ENCODE results near the gene MRPL58. TPM values are rescaled to one million over a fixed set of nuclear protein-coding genes. Genes with fewer than 3 reads are reported as not detected.

The MRPL58 gene
- total and polyA plus RNA-seq, 4 donors, result 13.0 to 35.5 (median 25.8) TPM

DNA sequence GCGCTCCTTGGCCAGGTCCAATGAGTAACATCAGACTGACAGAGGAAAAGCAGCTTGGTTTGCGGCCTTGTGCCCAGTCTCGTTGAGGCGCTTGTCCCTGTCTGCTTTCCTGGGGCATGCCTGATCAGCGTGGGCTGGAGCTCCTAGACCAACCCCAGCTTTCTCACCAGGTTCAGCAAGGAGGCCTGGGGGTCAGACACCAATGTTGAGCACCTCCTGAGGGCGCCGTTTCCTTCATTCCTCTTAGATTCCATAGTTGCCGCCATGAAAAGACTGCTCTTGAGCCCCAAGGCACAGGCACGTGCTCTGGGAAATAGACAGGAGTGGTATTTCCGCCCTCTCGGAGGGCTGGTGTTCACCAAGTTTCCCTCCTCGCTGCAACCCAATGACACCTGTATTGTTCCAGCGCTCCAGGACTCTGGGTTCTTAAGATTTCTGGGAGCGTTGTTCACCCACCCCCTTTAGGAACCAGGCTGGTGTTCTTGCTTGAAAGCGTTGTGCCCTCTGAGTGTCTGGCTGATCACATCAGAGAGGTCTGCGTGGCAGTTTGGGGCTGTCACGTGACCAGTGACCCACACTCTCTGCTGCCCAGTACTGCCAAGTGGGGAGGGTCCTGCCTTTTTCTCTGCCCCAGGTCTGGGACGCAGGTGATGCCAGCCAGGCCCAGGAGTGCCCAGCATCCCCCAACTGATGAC, 52.5 kb downstream of the MRPL58 start:
- no peak for DNase-seq (ENCODE audit: low read depth in 4 of 6, low spot score in 6 of 6)
- 93% methylated on average over 17 of the region's 18 CpGs for WGBS (ENCODE audit: insufficient coverage)
- Histone ChIP-seq H3K4me3 (ENCODE audit: low read depth, low read length) (no peak overlapping the region), H3K4me1 (ENCODE audit: control insufficient read depth, insufficient read depth, low read length) (no peaks in the 10 kb centered on the region), H3K27me3 (ENCODE audit: control insufficient read depth, insufficient read depth, low read length) (no peaks in the 10 kb centered on the region), H3K27ac (ENCODE audit: low read depth, low read length) (no peak overlapping the region), H3K36me3 (ENCODE audit: control insufficient read depth, insufficient read depth, low read length) (peaks cover 54% of the 10 kb centered on the region), H3K9me3 (ENCODE audit: control insufficient read depth, insufficient read depth, low read length) (no peaks in the 10 kb centered on the region)

- Histone ChIP-seq H3K36me3 (ENCODE audit: control insufficient read depth, insufficient read depth, low read length) (peaks cover 49% of the 10 kb centered on the region), H3K9me3 (ENCODE audit: control insufficient read depth, insufficient read depth, low read length) (no peaks in the 10 kb centered on the region), H3K27me3 (ENCODE audit: control insufficient read depth, insufficient read depth, low read length) (no peaks in the 10 kb centered on the region), H3K27ac (ENCODE audit: low read depth, low read length) (no peak overlapping the region), H3K4me1 (ENCODE audit: control insufficient read depth, insufficient read depth, low read length) (no peaks in the 10 kb centered on the region), H3K4me3 (ENCODE audit: low read depth, low read length) (no peak overlapping the region)
- WGBS (ENCODE audit: insufficient coverage), result 79% methylated on average over 5 of the region's 6 CpGs
- no peak for DNase-seq (ENCODE audit: low read depth in 4 of 6, low spot score in 6 of 6)
Measured at GRCh38 chr17:75065562-75066151, 53.2 kb downstream of the MRPL58 start.

GRCh38 chr17:75067856-75068255, 55.4 kb downstream of the MRPL58 start:
- H3K36me3 ChIP-seq (ENCODE audit: control insufficient read depth, insufficient read depth, low read length), result peaks cover 28% of the 10 kb centered on the region
- H3K4me1 ChIP-seq (ENCODE audit: control insufficient read depth, insufficient read depth, low read length), result no peaks in the 10 kb centered on the region
- no peak overlapping the region for H3K27ac ChIP-seq (ENCODE audit: low read depth, low read length)
- no peak overlapping the region for H3K4me3 ChIP-seq (ENCODE audit: low read depth, low read length)
- no CpG with 5 or more reads among the region's 4 CpGs for WGBS (ENCODE audit: insufficient coverage)
- no peaks in the 10 kb centered on the region for H3K9me3 ChIP-seq (ENCODE audit: control insufficient read depth, insufficient read depth, low read length)
- no peak for DNase-seq (ENCODE audit: low read depth in 4 of 6, low spot score in 6 of 6)
- no peaks in the 10 kb centered on the region for H3K27me3 ChIP-seq (ENCODE audit: control insufficient read depth, insufficient read depth, low read length)

DNA sequence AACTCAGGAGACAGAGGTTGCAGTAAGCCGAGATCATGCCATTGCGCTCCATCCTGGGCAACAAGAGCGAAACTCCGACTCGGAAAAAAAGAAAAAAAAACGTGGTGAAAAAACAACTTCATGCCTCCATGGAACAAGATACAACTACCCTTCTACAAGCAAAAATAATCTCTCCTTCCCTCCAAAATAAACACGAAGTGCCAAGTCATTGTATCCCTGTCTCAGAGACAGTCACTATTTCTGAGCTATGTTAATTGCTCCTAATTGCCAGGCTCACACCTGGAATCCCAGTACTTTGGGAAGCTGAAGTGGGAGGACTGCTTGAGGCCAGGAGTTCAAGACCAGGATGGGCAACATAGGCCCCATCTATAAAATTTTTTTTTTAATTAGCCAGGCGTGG, 56.3 kb downstream of the MRPL58 start:
- H3K4me1 ChIP-seq (ENCODE audit: control insufficient read depth, insufficient read depth, low read length), result peaks cover 4% of the 10 kb centered on the region
- no peak overlapping the region for H3K27ac ChIP-seq (ENCODE audit: low read depth, low read length)
- 93% methylated on average over 2 of the region's 8 CpGs for WGBS (ENCODE audit: insufficient coverage)
- H3K27me3 ChIP-seq (ENCODE audit: control insufficient read depth, insufficient read depth, low read length), result no peaks in the 10 kb centered on the region
- peaks cover 19% of the 10 kb centered on the region for H3K36me3 ChIP-seq (ENCODE audit: control insufficient read depth, insufficient read depth, low read length)
- DNase-seq (ENCODE audit: low read depth in 4 of 6, low spot score in 6 of 6), result no peak
- no peaks in the 10 kb centered on the region for H3K9me3 ChIP-seq (ENCODE audit: control insufficient read depth, insufficient read depth, low read length)
- no peak overlapping the region for H3K4me3 ChIP-seq (ENCODE audit: low read depth, low read length)

- Histone ChIP-seq H3K4me1 (ENCODE audit: control insufficient read depth, insufficient read depth, low read length) (peaks cover 7% of the 10 kb centered on the region), H3K36me3 (ENCODE audit: control insufficient read depth, insufficient read depth, low read length) (peaks cover 9% of the 10 kb centered on the region), H3K27me3 (ENCODE audit: control insufficient read depth, insufficient read depth, low read length) (no peaks in the 10 kb centered on the region), H3K4me3 (ENCODE audit: low read depth, low read length) (no peak overlapping the region), H3K9me3 (ENCODE audit: control insufficient read depth, insufficient read depth, low read length) (no peaks in the 10 kb centered on the region), H3K27ac (ENCODE audit: low read depth, low read length) (no peak overlapping the region)
- peak in 1 of 6 donors; percentile 70 for DNase-seq (ENCODE audit: low read depth in 4 of 6, low spot score in 6 of 6)
- WGBS (ENCODE audit: insufficient coverage), result 87% methylated on average over 2 of the region's 2 CpGs
Measured at GRCh38 chr17:75069783-75070182, 57.3 kb downstream of the MRPL58 start.

Small RNAs within 50 kb of the gene (small RNA-seq; reads per million reads assigned to genes)
- gene AC111186.1 (ENCODE audit: low replicate concordance) (not detected), gene RN7SL573P (ENCODE audit: low replicate concordance) (not detected), gene RNU6-362P (ENCODE audit: low replicate concordance) (not detected)

Other genes with a start within 250 kb of the MRPL58 start
- 10 to 100 TPM; 19.4 to 32.1 TPM for gene NAT9, start 236.3 kb upstream of the MRPL58 start, total RNA-seq
- 10 to 100 TPM; 42.8 to 52.1 TPM for gene NAT9, start 236.3 kb upstream of the MRPL58 start, polyA plus RNA-seq (ENCODE audit: insufficient read length in 2 of 2)
- 1 to 10 TPM; 1.5 to 2.2 TPM for gene GRIN2C, start 152.8 kb upstream of the MRPL58 start, total RNA-seq
- 1 to 10 TPM; 3.0 to 3.5 TPM for gene GRIN2C, start 152.8 kb upstream of the MRPL58 start, polyA plus RNA-seq (ENCODE audit: insufficient read length in 2 of 2)
- gene FDXR, start 139.7 kb upstream of the MRPL58 start, total RNA-seq, result 1 to 10 TPM; 3.0 to 7.7 TPM
- gene FDXR, start 139.7 kb upstream of the MRPL58 start, polyA plus RNA-seq (ENCODE audit: insufficient read length in 2 of 2), result 10 to 100 TPM in 1 of 2 donors, 1 to 10 TPM in 1; 9.6 to 11.3 TPM
- 1 to 10 TPM; 1.9 to 5.1 TPM for gene FADS6, start 119.0 kb upstream of the MRPL58 start, total RNA-seq
- gene FADS6, start 119.0 kb upstream of the MRPL58 start, polyA plus RNA-seq (ENCODE audit: insufficient read length in 2 of 2), result 1 to 10 TPM; 7.5 to 8.7 TPM
- under 1 TPM; 0.06 to 0.20 TPM for gene USH1G, start 89.4 kb upstream of the MRPL58 start, total RNA-seq
- under 1 TPM; 0.41 to 0.42 TPM for gene USH1G, start 89.4 kb upstream of the MRPL58 start, polyA plus RNA-seq (ENCODE audit: insufficient read length in 2 of 2)
- not detected for gene OTOP2, start 88.4 kb upstream of the MRPL58 start, total RNA-seq
- under 1 TPM in 1 of 2 donors, not detected in 1; 0.08 TPM for gene OTOP2, start 88.4 kb upstream of the MRPL58 start, polyA plus RNA-seq (ENCODE audit: insufficient read length in 2 of 2)
- not detected for gene OTOP3, start 76.8 kb upstream of the MRPL58 start, total RNA-seq
- not detected for gene OTOP3, start 76.8 kb upstream of the MRPL58 start, polyA plus RNA-seq (ENCODE audit: insufficient read length in 2 of 2)
- 10 to 100 TPM; 12.3 to 16.5 TPM for gene HID1, start 39.9 kb upstream of the MRPL58 start, total RNA-seq
- gene HID1, start 39.9 kb upstream of the MRPL58 start, polyA plus RNA-seq (ENCODE audit: insufficient read length in 2 of 2), result 10 to 100 TPM; 51.1 to 61.6 TPM
- gene CDR2L, start 25.0 kb upstream of the MRPL58 start, total RNA-seq, result 1 to 10 TPM; 7.3 to 8.0 TPM
- 10 to 100 TPM; 24.3 to 25.4 TPM for gene CDR2L, start 25.0 kb upstream of the MRPL58 start, polyA plus RNA-seq (ENCODE audit: insufficient read length in 2 of 2)
- 100 to 1,000 TPM; 145 to 326 TPM for gene ATP5PD, start 34.3 kb downstream of the MRPL58 start, total RNA-seq
- gene ATP5PD, start 34.3 kb downstream of the MRPL58 start, polyA plus RNA-seq (ENCODE audit: insufficient read length in 2 of 2), result 100 to 1,000 TPM; 303 to 304 TPM
- gene KCTD2, start 34.6 kb downstream of the MRPL58 start, total RNA-seq, result 10 to 100 TPM; 31.9 to 45.6 TPM
- gene KCTD2, start 34.6 kb downstream of the MRPL58 start, polyA plus RNA-seq (ENCODE audit: insufficient read length in 2 of 2), result 10 to 100 TPM; 66.8 to 72.3 TPM
- gene SLC16A5, start 75.3 kb downstream of the MRPL58 start, total RNA-seq, result 1 to 10 TPM; 2.4 to 8.7 TPM
- 1 to 10 TPM; 3.4 to 7.9 TPM for gene SLC16A5, start 75.3 kb downstream of the MRPL58 start, polyA plus RNA-seq (ENCODE audit: insufficient read length in 2 of 2)
- 1 to 10 TPM; 2.5 to 5.5 TPM for gene ARMC7, start 97.3 kb downstream of the MRPL58 start, total RNA-seq
- 10 to 100 TPM; 12.5 to 14.2 TPM for gene ARMC7, start 97.3 kb downstream of the MRPL58 start, polyA plus RNA-seq (ENCODE audit: insufficient read length in 2 of 2)
- 10 to 100 TPM; 27.2 to 61.0 TPM for gene NT5C, start 119.1 kb downstream of the MRPL58 start, total RNA-seq
- gene NT5C, start 119.1 kb downstream of the MRPL58 start, polyA plus RNA-seq (ENCODE audit: insufficient read length in 2 of 2), result 10 to 100 TPM; 52.4 to 59.4 TPM
- gene JPT1, start 141.8 kb downstream of the MRPL58 start, total RNA-seq, result 100 to 1,000 TPM in 1 of 2 donors, 10 to 100 TPM in 1; 79.8 to 116 TPM
- gene JPT1, start 141.8 kb downstream of the MRPL58 start, polyA plus RNA-seq (ENCODE audit: insufficient read length in 2 of 2), result 100 to 1,000 TPM; 319 to 353 TPM
- 100 to 1,000 TPM; 133 to 360 TPM for gene SUMO2, start 170.3 kb downstream of the MRPL58 start, total RNA-seq
- gene SUMO2, start 170.3 kb downstream of the MRPL58 start, polyA plus RNA-seq (ENCODE audit: insufficient read length in 2 of 2), result 100 to 1,000 TPM; 557 to 562 TPM
- 10 to 100 TPM; 29.8 to 40.3 TPM for gene NUP85, start 193.0 kb downstream of the MRPL58 start, total RNA-seq
- 10 to 100 TPM; 44.9 to 63.0 TPM for gene NUP85, start 193.0 kb downstream of the MRPL58 start, polyA plus RNA-seq (ENCODE audit: insufficient read length in 2 of 2)
- gene GGA3, start 248.9 kb downstream of the MRPL58 start, total RNA-seq, result 10 to 100 TPM; 12.1 to 19.8 TPM
- gene GGA3, start 248.9 kb downstream of the MRPL58 start, polyA plus RNA-seq (ENCODE audit: insufficient read length in 2 of 2), result 10 to 100 TPM; 53.4 to 57.5 TPM
- 10 to 100 TPM; 47.9 to 71.2 TPM for gene MRPS7, start 249.2 kb downstream of the MRPL58 start, total RNA-seq
- gene MRPS7, start 249.2 kb downstream of the MRPL58 start, polyA plus RNA-seq (ENCODE audit: insufficient read length in 2 of 2), result 10 to 100 TPM; 70.3 to 73.5 TPM

Data from spinal cord (tissue), 10 donors.